C4-2B (cell line): ENCODE measurements around the gene REEP1.

Experiments used
- H3K27ac ChIP-seq: fragments of 450-650 bp; 2 replicates; pipeline ENCODE4 v1.5.1; 2017
- CTCF ChIP-seq: fragments of 450-650 bp; conservative IDR thresholded peaks from 2 replicates; pipeline ENCODE4 v1.5.1; 2017; ENCODE audit warnings: mild to moderate bottlenecking
- ZFX ChIP-seq: fragments of 450-650 bp; IDR thresholded peaks from 2 replicates; pipeline ENCODE4 v1.6.1; 2017

The REEP1 gene

GRCh38 chr2:86189782-86190416, 147.5 kb downstream of the REEP1 start:
- no peak overlapping the region for H3K27ac ChIP-seq
- TF ChIP-seq ZFX, result no peak
- no peak for TF ChIP-seq CTCF

GRCh38 chr2:86186431-86186830, 151.0 kb downstream of the REEP1 start:
- TF ChIP-seq CTCF (no peak), ZFX (no peak)
- H3K27ac ChIP-seq, result no peak overlapping the region

- H3K27ac ChIP-seq, result no peak overlapping the region
- TF ChIP-seq CTCF, result no peak
- TF ChIP-seq ZFX, result no peak
Measured at GRCh38 chr2:86185517-86186212, 151.8 kb downstream of the REEP1 start.

- no peak for TF ChIP-seq CTCF
- TF ChIP-seq ZFX, result no peak
- no peak overlapping the region for H3K27ac ChIP-seq
Measured at GRCh38 chr2:86176597-86176996, 160.8 kb downstream of the REEP1 start.

GRCh38 chr2:86175828-86176227, 161.6 kb downstream of the REEP1 start:
- TF ChIP-seq CTCF (no peak), ZFX (no peak)
- no peak overlapping the region for H3K27ac ChIP-seq

- no peak overlapping the region for H3K27ac ChIP-seq
- TF ChIP-seq CTCF, result no peak
- TF ChIP-seq ZFX, result no peak
Measured at GRCh38 chr2:86174445-86174844, 163.0 kb downstream of the REEP1 start.

- H3K27ac ChIP-seq, result no peak overlapping the region
- TF ChIP-seq CTCF (no peak), ZFX (no peak)
Measured at GRCh38 chr2:86172610-86173009, 164.8 kb downstream of the REEP1 start.
